ENCODE measurements around the gene NEUROD4.

NEUROD4 gene

GRCh38 chr12:55058082-55058481 lies 38.3 kb downstream of the NEUROD4 start:
- in situ Hi-C loops (cut with MboI; ENCODE audit: low sequenced_read_pairs): no loop called here

DNA sequence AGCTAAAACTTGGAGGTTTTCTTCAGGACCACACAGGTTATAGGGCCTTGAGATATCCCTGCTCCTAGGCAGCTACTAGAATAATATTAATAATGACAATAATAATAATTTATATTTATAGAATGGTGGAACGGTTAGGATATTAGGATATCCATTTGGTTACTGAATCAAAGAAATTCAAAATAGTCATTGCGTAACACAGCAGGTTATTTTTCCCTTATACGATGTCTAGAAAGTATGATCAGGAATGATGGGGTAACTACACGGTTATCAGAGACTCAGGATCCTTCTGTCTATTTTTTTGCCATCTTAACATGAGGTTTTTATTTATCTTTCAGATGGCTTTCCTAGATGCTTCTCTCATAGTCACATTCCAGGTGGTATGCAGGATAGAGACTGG lies 39.0 kb downstream of the NEUROD4 start:
- in situ Hi-C loops (cut with MboI; ENCODE audit: low sequenced_read_pairs): no loop called here

- in situ Hi-C loops (cut with MboI; ENCODE audit: low sequenced_read_pairs): no loop called here
Measured at GRCh38 chr12:55060470-55060869, 40.7 kb downstream of the NEUROD4 start.

DNA sequence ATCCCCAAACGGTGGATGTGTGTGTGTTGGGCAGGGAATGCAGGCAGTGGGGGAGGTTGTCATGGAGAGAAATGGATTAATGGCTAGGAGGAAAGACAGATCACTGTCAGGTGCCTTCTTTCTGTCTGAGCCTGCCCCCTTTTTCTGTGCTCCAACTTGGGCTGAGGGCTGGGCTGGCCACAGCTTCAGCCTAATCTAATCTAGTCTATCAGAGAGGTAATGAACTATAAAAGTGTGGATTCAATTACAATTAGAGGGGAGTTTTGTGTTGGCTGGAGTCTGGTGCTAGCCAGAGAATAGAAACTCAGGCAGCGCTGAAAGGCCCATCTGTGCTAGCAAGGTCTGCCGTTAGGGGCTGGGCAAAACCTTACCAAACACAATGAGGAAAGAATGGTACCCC lies 41.2 kb downstream of the NEUROD4 start:
- in situ Hi-C loops (cut with MboI; ENCODE audit: low sequenced_read_pairs): no loop called here

DNA sequence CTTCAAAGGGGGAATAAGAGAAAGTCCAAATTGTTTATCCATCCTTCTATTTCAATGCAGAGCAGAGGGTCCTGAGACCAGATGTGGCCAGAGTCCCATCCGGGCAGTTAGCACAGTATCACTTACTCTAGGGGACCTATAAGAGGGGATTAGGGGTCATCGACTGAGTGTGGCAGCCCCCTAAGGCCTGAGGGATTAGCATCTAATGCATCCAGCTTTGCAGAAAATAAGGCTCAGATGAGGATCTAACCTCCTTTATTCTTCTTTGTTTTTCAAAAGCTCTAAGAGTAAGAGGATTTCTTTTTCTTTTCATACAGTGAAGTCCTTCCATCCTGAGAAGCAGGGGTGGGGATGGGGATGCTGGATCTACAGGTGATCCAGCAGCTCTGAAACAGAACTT lies 43.5 kb downstream of the NEUROD4 start:
- in situ Hi-C loops (cut with MboI; ENCODE audit: low sequenced_read_pairs): no loop called here

GRCh38 chr12:55065535-55065934 lies 45.8 kb downstream of the NEUROD4 start:
- in situ Hi-C loops (cut with MboI; ENCODE audit: low sequenced_read_pairs): no loop called here

- in situ Hi-C loops (cut with MboI; ENCODE audit: low sequenced_read_pairs): no loop called here
Measured at GRCh38 chr12:55067701-55068100, 47.9 kb downstream of the NEUROD4 start.

GRCh38 chr12:55068416-55069010 lies 48.7 kb downstream of the NEUROD4 start:
- in situ Hi-C loops (cut with MboI; ENCODE audit: low sequenced_read_pairs): no loop called here

GRCh38 chr12:55072083-55072482 lies 52.3 kb downstream of the NEUROD4 start:
- in situ Hi-C loops (cut with MboI; ENCODE audit: low sequenced_read_pairs): no loop called here

GRCh38 chr12:55073043-55074022 lies 53.6 kb downstream of the NEUROD4 start:
- in situ Hi-C loops (cut with MboI; ENCODE audit: low sequenced_read_pairs): no loop called here

GRCh38 chr12:55074806-55075205 lies 55.0 kb downstream of the NEUROD4 start:
- in situ Hi-C loops (cut with MboI; ENCODE audit: low sequenced_read_pairs): no loop called here
